SK-N-SH (cell line): ENCODE measurements around the gene ABR. TPM values are rescaled to one million over a fixed set of nuclear protein-coding genes. Genes with fewer than 3 reads are reported as not detected.

Experiments used
- CTCF ChIA-PET: fragments of 300-600, 350-600 bp; formaldehyde crosslinking; extraction: SDS; loops from one replicate; lab custom pipeline; 2021; lab: Yijun Ruan, JAX
- POLR2A ChIA-PET: fragments of 350-600 bp; sonication (Branson Sonifier 250); formaldehyde crosslinking; extraction: SDS; loops from one replicate; lab custom pipeline; 2020; ENCODE audit warnings: antibody characterized with exemption, inconsistent platforms; lab: Yijun Ruan, JAX
- DNase-seq: peaks from one replicate; pipeline ENCODE4 v3.0.0; 2012
- H2AFZ ChIP-seq: fragments of 200-600 bp; sonication (generic); 2 replicates; pipeline ENCODE4 v1.8.1; 2016; ENCODE audit warnings: antibody characterized with exemption, mild to moderate bottlenecking, low read depth
- H3F3A ChIP-seq: fragments of 200-600 bp; sonication (generic); replicated peaks from 2 replicates; pipeline ENCODE3; 2016; ENCODE audit warnings: antibody characterized with exemption, mild to moderate bottlenecking; ENCODE audit not compliant: insufficient read depth
- H3K27ac ChIP-seq, 2 experiments: fragments of 200-500 bp in 1 of 2; fragments of 200-600 bp in 1 of 2; sonication (Bioruptor generic) in 1 of 2; sonication (generic), shearing (Covaris generic) in 1 of 2; 2 replicates each; pipeline versions ENCODE4 v1.5.1 to v1.6.1; 2014 to 2016; ENCODE audit warnings: low read depth in 2 of 2, inconsistent platforms in 1 of 2, low read length in 1 of 2, mild to moderate bottlenecking in 1 of 2, mixed read lengths in 1 of 2
- H3K27me3 ChIP-seq: fragments of 200-600 bp; sonication (generic), shearing (Covaris generic); 2 replicates; pipeline ENCODE4 v1.6.1; 2016; ENCODE audit warnings: mixed run types; ENCODE audit not compliant: insufficient read depth
- H3K36me3 ChIP-seq, 2 experiments: fragments of 200-500 bp in 1 of 2; fragments of 200-600 bp in 1 of 2; sonication (Bioruptor generic) in 1 of 2; sonication (generic) in 1 of 2; replicated peaks in 1 of 2; 2 replicates each; pipeline versions ENCODE3 to v1.5.1; 2014 to 2016; ENCODE audit warnings: low read length in 1 of 2, mild to moderate bottlenecking in 1 of 2; ENCODE audit not compliant: insufficient read depth in 2 of 2, control insufficient read depth in 1 of 2
- H3K4me1 ChIP-seq, 2 experiments: fragments of 200-500 bp in 1 of 2; fragments of 200-600 bp in 1 of 2; sonication (Bioruptor generic) in 1 of 2; sonication (generic), shearing (Covaris generic) in 1 of 2; 2 replicates each; pipeline versions ENCODE4 v1.5.1 to v1.6.1; 2014 to 2016; ENCODE audit warnings: low read depth in 1 of 2, low read length in 1 of 2, mixed run types in 1 of 2; ENCODE audit not compliant: insufficient read depth in 2 of 2, control insufficient read depth in 1 of 2
- H3K4me2 ChIP-seq: fragments of 200-600 bp; sonication (generic), shearing (Covaris generic); 2 replicates; pipeline ENCODE4 v1.6.1; 2017; ENCODE audit warnings: mixed run types
- H3K4me3 ChIP-seq, 2 experiments: fragments of 200-500 bp in 1 of 2; fragments of 200-600 bp in 1 of 2; sonication (Bioruptor generic) in 1 of 2; sonication (generic), shearing (Covaris generic) in 1 of 2; 2 replicates each; pipeline versions ENCODE4 v1.5.1 to v1.8.1; 2014 to 2016; ENCODE audit warnings: low read depth in 2 of 2, inconsistent platforms in 1 of 2, low read length in 1 of 2, mild to moderate bottlenecking in 1 of 2, mixed read lengths in 1 of 2, moderate library complexity in 1 of 2
- H3K79me2 ChIP-seq: fragments of 200-600 bp; sonication (generic); 2 replicates; pipeline ENCODE4 v1.8.1; 2017; ENCODE audit warnings: mild to moderate bottlenecking; ENCODE audit not compliant: insufficient read depth
- H3K9ac ChIP-seq: fragments of 200-600 bp; sonication (generic); 2 replicates; pipeline ENCODE4 v1.6.1; 2017; ENCODE audit warnings: mixed run types
- H3K9me2 ChIP-seq: fragments of 200-600 bp; sonication (generic); 2 replicates; pipeline ENCODE4 v1.6.1; 2017; ENCODE audit warnings: mixed run types
- H3K9me3 ChIP-seq: fragments of 200-600 bp; sonication (generic); 2 replicates; pipeline ENCODE4 v1.6.1; 2017; ENCODE audit warnings: mixed run types, mild to moderate bottlenecking, moderate library complexity
- H4K20me1 ChIP-seq: fragments of 200-600 bp; sonication (generic); 2 replicates; pipeline ENCODE4 v1.6.1; 2017; ENCODE audit warnings: mild to moderate bottlenecking, mixed run types; ENCODE audit not compliant: insufficient read depth
- CTCF ChIP-seq: fragments of 200-600 bp; sonication (generic); IDR thresholded peaks from 2 replicates; pipeline ENCODE4 v1.6.1; 2017; ENCODE audit warnings: antibody characterized with exemption, mild to moderate bottlenecking, moderate library complexity
- EP300 ChIP-seq, 2 experiments: IDR thresholded peaks; 2 replicates each; pipeline versions ENCODE4 v1.4.0 to v1.6.1; 2012; ENCODE audit warnings: borderline replicate concordance in 1 of 2, low read depth in 1 of 2, low read length in 1 of 2
- IRF3 ChIP-seq: fragments of 150-350 bp; IDR thresholded peaks from 2 replicates; pipeline ENCODE4 v1.6.1; 2016; ENCODE audit warnings: mild to moderate bottlenecking, low read depth, low read length
- MEF2A ChIP-seq: IDR thresholded peaks from 2 replicates; pipeline ENCODE4 v1.4.0; 2012; ENCODE audit warnings: low read depth, borderline replicate concordance
- MXI1 ChIP-seq: IDR thresholded peaks from 2 replicates; pipeline ENCODE4 v1.6.1; 2012; ENCODE audit warnings: mild to moderate bottlenecking, low read depth, low read length, improper control_type of control experiment
- PBX3 ChIP-seq: IDR thresholded peaks from 2 replicates; pipeline ENCODE4; 2012
- RAD21 ChIP-seq: IDR thresholded peaks from 2 replicates; pipeline ENCODE4 v1.6.1; 2012; ENCODE audit warnings: mild to moderate bottlenecking, low read length
- RXRA ChIP-seq: IDR thresholded peaks from 2 replicates; pipeline ENCODE4 v1.4.0; 2012; ENCODE audit warnings: low read depth, mild to moderate bottlenecking, borderline replicate concordance
- TAF1 ChIP-seq: IDR thresholded peaks from 2 replicates; pipeline ENCODE4 v1.6.1; 2012; ENCODE audit warnings: low read depth, mild to moderate bottlenecking, low read length, moderate library complexity, borderline replicate concordance
- TCF12 ChIP-seq: IDR thresholded peaks from 2 replicates; pipeline ENCODE4 v1.4.0; 2012
- TEAD4 ChIP-seq: IDR thresholded peaks from 2 replicates; pipeline ENCODE4 v1.4.0; 2012; ENCODE audit warnings: mild to moderate bottlenecking, borderline replicate concordance; ENCODE audit not compliant: insufficient read depth
- USF2 ChIP-seq: fragments of 150-350 bp; IDR thresholded peaks from 2 replicates; pipeline ENCODE4 v1.6.1; 2017; ENCODE audit warnings: antibody characterized with exemption, low read length, low read depth, borderline replicate concordance
- WGBS: methylation state at CpG from one replicate; pipeline ENCODE4 v1.1.6; 2017; ENCODE audit warnings: low lambda C conversion rate; 5-methylcytosine and 5-hydroxymethylcytosine counted together
- polyA plus RNA-seq, 3 experiments: library from polyadenylated mRNA; depleted of rRNA; stranded (reverse); fragments of >200 nt; gene quantifications; 2 replicates each; pipeline ENCODE4 v1.2.3, GENCODE V29; 2012
- TF ChIP-seq, protein P1 (sequence below): IDR thresholded peaks from 2 replicates; pipeline ENCODE4 v1.6.1; 2012; ENCODE audit warnings: mild to moderate bottlenecking, low read depth, low read length, moderate library complexity

ABR gene
- polyA plus RNA-seq, 1 of the 3 experiments (the other 2 are of a cell fraction), result 117 TPM

- Histone ChIP-seq H3K9me3 (no peaks in the 10 kb centered on the region), H3K4me3 (no peak overlapping the region), H3F3A (peaks cover 36% of the 10 kb centered on the region), H2AFZ (peak overlapping the region; percentile 54), H3K9me2 (no peaks in the 10 kb centered on the region), H4K20me1 (no peaks in the 10 kb centered on the region), H3K4me2 (peak overlapping the region; percentile 95), H3K36me3 (no peaks in the 10 kb centered on the region), H3K9ac (peak overlapping the region; percentile 74), H3K27me3 (no peaks in the 10 kb centered on the region), H3K4me1 (peaks cover 45% of the 10 kb centered on the region in 2 experiments; a peak in 3 of 4 replicates), H3K27ac (peak overlapping the region; percentile 82 to 98), H3K79me2 (peaks cover 28% of the 10 kb centered on the region)
- CTCF ChIA-PET, result interaction anchor here (0.7 to 5.5 kb wide), 4 partner anchors 11 to 75 kb away, joined by 3 to 49 read pairs (median 14); no protein-coding TSS in a partner anchor
- TF ChIP-seq TAF1 (no peak), RXRA (peak; percentile 7; the same call in 1 of the 2 replicates)
- peak; percentile 50 for DNase-seq
- POLR2A ChIA-PET, result no interaction called here
- 74% methylated on average over 22 of the region's 22 CpGs for WGBS
Observed at GRCh38 chr17:1111599-1112443, 68.0 kb downstream of the ABR start.

DNA sequence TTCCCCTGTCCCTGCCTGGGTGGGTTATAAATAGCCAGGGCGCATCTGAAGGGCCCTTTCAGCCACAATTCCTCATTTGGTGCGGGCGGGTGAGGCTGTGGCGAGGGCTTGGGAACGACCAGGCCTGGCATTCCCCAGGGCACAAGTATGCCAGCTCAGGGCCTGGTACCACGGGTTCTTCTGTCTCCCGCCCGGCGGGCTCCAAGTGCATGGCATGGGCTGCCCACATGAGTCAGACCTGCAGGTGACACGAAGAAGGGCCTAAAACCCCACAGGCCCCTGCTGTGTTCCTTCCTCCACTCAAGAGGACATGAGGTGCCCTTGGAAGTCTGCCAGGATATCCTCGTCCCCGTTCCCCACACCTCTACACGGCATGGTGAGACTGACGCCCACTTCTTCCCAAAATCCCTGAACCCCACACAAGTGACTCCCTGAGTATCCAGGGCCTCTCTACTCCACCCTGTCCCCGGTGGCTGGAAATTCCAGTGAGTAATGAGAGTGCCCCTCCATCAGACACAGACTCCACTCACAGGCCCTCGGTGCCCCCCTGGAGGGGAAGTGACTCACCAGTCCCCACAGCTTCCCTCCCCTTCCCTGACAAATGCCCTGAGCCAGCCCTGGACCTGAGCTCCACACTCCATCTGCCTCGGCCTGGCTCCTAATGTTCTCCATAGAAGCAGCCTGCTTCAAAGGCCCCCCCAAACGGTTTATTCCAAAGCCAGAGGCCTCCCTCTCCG lies 68.8 kb downstream of the ABR start:
- ChIA-PET POLR2A (interaction anchor here (1.0 kb wide), 1 partner anchor 90 kb away, joined by 3 read pairs; no protein-coding TSS in a partner anchor), CTCF (interaction anchor here (0.7 to 5.5 kb wide), 7 partner anchors 12 to 149 kb away, joined by 3 to 49 read pairs (median 3); partner anchors contain the start of gene TIMM22)
- Histone ChIP-seq H3K9me2 (no peaks in the 10 kb centered on the region), H3K9ac (peak overlapping the region; percentile 74), H3K36me3 (no peaks in the 10 kb centered on the region), H3K27me3 (no peaks in the 10 kb centered on the region), H3K4me2 (peak overlapping the region; percentile 95), H2AFZ (peak overlapping the region; percentile 54), H4K20me1 (no peaks in the 10 kb centered on the region), H3K27ac (peak overlapping the region; percentile 82 to 98), H3K4me3 (no peak overlapping the region; a peak in 1 of 4 replicates), H3K9me3 (no peaks in the 10 kb centered on the region), H3F3A (peaks cover 36% of the 10 kb centered on the region), H3K79me2 (peaks cover 36% of the 10 kb centered on the region), H3K4me1 (peaks cover 45% of the 10 kb centered on the region in 2 experiments; a peak in 3 of 4 replicates)
- 7% methylated on average over 10 of the region's 19 CpGs for whole genome bisulfite sequencing
- peak; percentile 65 for DNase-seq
- TF ChIP-seq IRF3, result no peak
- peak; percentile 57; the same call in 1 of the 2 replicates for TF ChIP-seq MEF2A
- TF ChIP-seq CTCF, result no peak
- TF ChIP-seq PBX3, result peak; percentile 56
- TF ChIP-seq TAF1, result peak; percentile 48; the same call in 1 of the 2 replicates
- TF ChIP-seq USF2, result no peak
- peak in 1 of 2 experiments; percentile 74; a peak in 1 of 4 replicates for TF ChIP-seq EP300 (IDR thresholded peaks at IDR 0.05; ENCODE audit: borderline replicate concordance in 1 of 2, low read depth in 1 of 2, low read length in 1 of 2)
- TF ChIP-seq RAD21, result no peak
- TF ChIP-seq MXI1, result no peak
- peak; percentile 77 for TF ChIP-seq TCF12
- TF ChIP-seq, protein P1, sequence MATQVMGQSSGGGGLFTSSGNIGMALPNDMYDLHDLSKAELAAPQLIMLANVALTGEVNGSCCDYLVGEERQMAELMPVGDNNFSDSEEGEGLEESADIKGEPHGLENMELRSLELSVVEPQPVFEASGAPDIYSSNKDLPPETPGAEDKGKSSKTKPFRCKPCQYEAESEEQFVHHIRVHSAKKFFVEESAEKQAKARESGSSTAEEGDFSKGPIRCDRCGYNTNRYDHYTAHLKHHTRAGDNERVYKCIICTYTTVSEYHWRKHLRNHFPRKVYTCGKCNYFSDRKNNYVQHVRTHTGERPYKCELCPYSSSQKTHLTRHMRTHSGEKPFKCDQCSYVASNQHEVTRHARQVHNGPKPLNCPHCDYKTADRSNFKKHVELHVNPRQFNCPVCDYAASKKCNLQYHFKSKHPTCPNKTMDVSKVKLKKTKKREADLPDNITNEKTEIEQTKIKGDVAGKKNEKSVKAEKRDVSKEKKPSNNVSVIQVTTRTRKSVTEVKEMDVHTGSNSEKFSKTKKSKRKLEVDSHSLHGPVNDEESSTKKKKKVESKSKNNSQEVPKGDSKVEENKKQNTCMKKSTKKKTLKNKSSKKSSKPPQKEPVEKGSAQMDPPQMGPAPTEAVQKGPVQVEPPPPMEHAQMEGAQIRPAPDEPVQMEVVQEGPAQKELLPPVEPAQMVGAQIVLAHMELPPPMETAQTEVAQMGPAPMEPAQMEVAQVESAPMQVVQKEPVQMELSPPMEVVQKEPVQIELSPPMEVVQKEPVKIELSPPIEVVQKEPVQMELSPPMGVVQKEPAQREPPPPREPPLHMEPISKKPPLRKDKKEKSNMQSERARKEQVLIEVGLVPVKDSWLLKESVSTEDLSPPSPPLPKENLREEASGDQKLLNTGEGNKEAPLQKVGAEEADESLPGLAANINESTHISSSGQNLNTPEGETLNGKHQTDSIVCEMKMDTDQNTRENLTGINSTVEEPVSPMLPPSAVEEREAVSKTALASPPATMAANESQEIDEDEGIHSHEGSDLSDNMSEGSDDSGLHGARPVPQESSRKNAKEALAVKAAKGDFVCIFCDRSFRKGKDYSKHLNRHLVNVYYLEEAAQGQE, result peak; percentile 51; the same call in 1 of the 2 replicates
- peak; percentile 41; the same call in 1 of the 2 replicates for TF ChIP-seq TEAD4
